Neural cell (in vitro differentiated cells): Measurements from ENCODE around the gene AGXT.

Experiments
- EP300 ChIP-seq: fragments of 450-650 bp; conservative IDR thresholded peaks from 2 replicates; pipeline ENCODE4 v1.6.1; 2014; ENCODE audit warnings: antibody characterized with exemption, mild to moderate bottlenecking, moderate library complexity; ENCODE audit not compliant: poor library complexity, severe bottlenecking
- EZH2 ChIP-seq: fragments of 200-600, 300-800 bp; shearing (Covaris generic), sonication (generic); IDR thresholded peaks from 2 replicates; pipeline ENCODE4 v1.6.1; 2014; ENCODE audit warnings: antibody characterized with exemption, low read length, borderline replicate concordance, mild to moderate bottlenecking; ENCODE audit not compliant: insufficient read depth, poor library complexity, severe bottlenecking
- MXI1 ChIP-seq: fragments of 450-650 bp; conservative IDR thresholded peaks from 2 replicates; pipeline ENCODE4 v1.6.1; 2014; ENCODE audit warnings: antibody characterized with exemption, mild to moderate bottlenecking; ENCODE audit not compliant: poor library complexity, severe bottlenecking
- POLR2AphosphoS5 ChIP-seq: IDR thresholded peaks from 2 replicates; pipeline ENCODE4 v1.6.1; 2012
- TAF1 ChIP-seq: IDR thresholded peaks from 2 replicates; pipeline ENCODE4 v1.6.1; 2012; ENCODE audit warnings: low read depth
- TF ChIP-seq, protein P1 (sequence below): fragments of 450-650 bp; IDR thresholded peaks from 2 replicates; pipeline ENCODE4 v1.5.1; 2014; ENCODE audit warnings: antibody characterized with exemption, mild to moderate bottlenecking, moderate library complexity; ENCODE audit not compliant: poor library complexity, severe bottlenecking

- TF ChIP-seq TAF1 (no peak), EZH2 (no peak), POLR2AphosphoS5 (peak; percentile 7), EP300 (no peak), MXI1 (no peak)
- TF ChIP-seq, protein P1, sequence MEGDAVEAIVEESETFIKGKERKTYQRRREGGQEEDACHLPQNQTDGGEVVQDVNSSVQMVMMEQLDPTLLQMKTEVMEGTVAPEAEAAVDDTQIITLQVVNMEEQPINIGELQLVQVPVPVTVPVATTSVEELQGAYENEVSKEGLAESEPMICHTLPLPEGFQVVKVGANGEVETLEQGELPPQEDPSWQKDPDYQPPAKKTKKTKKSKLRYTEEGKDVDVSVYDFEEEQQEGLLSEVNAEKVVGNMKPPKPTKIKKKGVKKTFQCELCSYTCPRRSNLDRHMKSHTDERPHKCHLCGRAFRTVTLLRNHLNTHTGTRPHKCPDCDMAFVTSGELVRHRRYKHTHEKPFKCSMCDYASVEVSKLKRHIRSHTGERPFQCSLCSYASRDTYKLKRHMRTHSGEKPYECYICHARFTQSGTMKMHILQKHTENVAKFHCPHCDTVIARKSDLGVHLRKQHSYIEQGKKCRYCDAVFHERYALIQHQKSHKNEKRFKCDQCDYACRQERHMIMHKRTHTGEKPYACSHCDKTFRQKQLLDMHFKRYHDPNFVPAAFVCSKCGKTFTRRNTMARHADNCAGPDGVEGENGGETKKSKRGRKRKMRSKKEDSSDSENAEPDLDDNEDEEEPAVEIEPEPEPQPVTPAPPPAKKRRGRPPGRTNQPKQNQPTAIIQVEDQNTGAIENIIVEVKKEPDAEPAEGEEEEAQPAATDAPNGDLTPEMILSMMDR: no peak
Observed at GRCh38 chr2:240819126-240819857, 49.3 kb upstream of the AGXT start.
